ENCODE measurements around the gene IL22RA1. TPM values are rescaled to one million over a fixed set of nuclear protein-coding genes. Genes with fewer than 3 reads are reported as not detected.

Gene IL22RA1
- total and polyA plus RNA-seq, 10 of the 15 experiments (the other 5 are each of a cell fraction or from before 2014, with no cell fraction given) = not detected

GRCh38 chr1:24151175-24151533, 8.2 kb upstream of the IL22RA1 start:
- ATAC-seq (no peak), FAIRE-seq (no peak), DNase-seq (ENCODE audit: low read depth, low spot score) (no peak)
- ChIA-PET RAD21 (ENCODE audit: unreplicated experiment) (interaction anchor here (1.2 to 4.9 kb wide), 4 partner anchors 27 to 241 kb away, joined by 3 to 80 read pairs (median 18); no protein-coding TSS in a partner anchor), CTCF (interaction anchor here (1.2 to 10.4 kb wide), 12 partner anchors 21 to 537 kb away, joined by 3 to 134 read pairs (median 10); no protein-coding TSS in a partner anchor), POLR2A (no interaction called here), SMC1A (ENCODE audit: uncharacterized antibody, unreplicated experiment) (interaction anchor here (1.3 to 9.5 kb wide), 7 partner anchors 8 to 242 kb away, joined by 5 to 104 read pairs (median 12); no protein-coding TSS in a partner anchor)
- H3K4me3 ChIP-seq = no peak overlapping the region
- intact Hi-C loops (cut with micrococcal nuclease; ENCODE audit: unreplicated experiment) (loop anchor here (2.0 to 5.0 kb wide), 2 partner anchors 48 to 79 kb away; no protein-coding TSS in a partner anchor), in situ Hi-C loops (cut with MboI) (no loop called here)
- no peak overlapping the region for H3K9ac ChIP-seq (ENCODE audit: control insufficient read depth, insufficient read depth, low read length)
- no peak overlapping the region for H3K27ac ChIP-seq (ENCODE audit: control insufficient read depth, insufficient read depth)
- no peaks in the 10 kb centered on the region; the same call in 1 of the 2 replicates for H4K20me1 ChIP-seq (ENCODE audit: control insufficient read depth, insufficient read depth)
- no peaks in the 10 kb centered on the region for H3K79me2 ChIP-seq (ENCODE audit: control insufficient read depth, insufficient read depth, low read length)
- 12% methylated on average over 12 of the region's 12 CpGs for WGBS (ENCODE audit: insufficient coverage, insufficient replicate concordance, low lambda C conversion rate, missing lambda C conversion rate)
- peaks cover 3 to 4% of the 10 kb centered on the region in 2 experiments; a peak in 3 of 4 replicates for H3K27me3 ChIP-seq (replicated peaks in 1 of 2; ENCODE audit: control insufficient read depth in 2 of 2, insufficient read depth in 2 of 2, low read length in 1 of 2)
- peaks cover 11% of the 10 kb centered on the region for H3K4me1 ChIP-seq (ENCODE audit: control insufficient read depth, insufficient read depth, low read length)
- no TSS peak for BruUV-seq (replicated peaks)
- H3K4me2 ChIP-seq (ENCODE audit: control insufficient read depth, insufficient read depth) = no peak overlapping the region
- H3K36me3 ChIP-seq (ENCODE audit: control insufficient read depth in 2 of 2, insufficient read depth in 2 of 2, low read length in 1 of 2) = no peaks in the 10 kb centered on the region
- H3K9me3 ChIP-seq (replicated peaks; ENCODE audit: control insufficient read depth, insufficient read depth, low read length) = no peaks in the 10 kb centered on the region
- H2AFZ ChIP-seq (ENCODE audit: control insufficient read depth, low read depth, low read length) = no peak overlapping the region
- TF ChIP-seq HDGF (IDR thresholded peaks at IDR 0.05) (no peak), RB1 (IDR thresholded peaks at IDR 0.05; ENCODE audit: borderline replicate concordance) (no peak), HDAC6 (IDR thresholded peaks at IDR 0.05; ENCODE audit: unreplicated experiment) (no peak), MTA2 (IDR thresholded peaks at IDR 0.05; ENCODE audit: low read depth) (no peak), SMARCA5 (IDR thresholded peaks at IDR 0.05) (no peak), SMC3 (IDR thresholded peaks at IDR 0.05; ENCODE audit: borderline replicate concordance, low read length) (no peak), MXI1 (IDR thresholded peaks at IDR 0.05; ENCODE audit: low read depth, low read length) (no peak), PBX3 (IDR thresholded peaks at IDR 0.05; ENCODE audit: insufficient replicate concordance, low read depth, low read length) (no peak), MEF2B (IDR thresholded peaks at IDR 0.05; ENCODE audit: partially characterized antibody, poor library complexity, severe bottlenecking) (no peak), POLR2AphosphoS2 (IDR thresholded peaks at IDR 0.05; ENCODE audit: low read depth, low read length) (no peak), SREBF2 (IDR thresholded peaks at IDR 0.05; ENCODE audit: low read length) (no peak), SREBF1 (IDR thresholded peaks at IDR 0.05; ENCODE audit: low read length) (no peak), TBL1XR1 (IDR thresholded peaks at IDR 0.05; ENCODE audit: low read depth, low read length) (no peak)
- TF ChIP-seq, protein P1, sequence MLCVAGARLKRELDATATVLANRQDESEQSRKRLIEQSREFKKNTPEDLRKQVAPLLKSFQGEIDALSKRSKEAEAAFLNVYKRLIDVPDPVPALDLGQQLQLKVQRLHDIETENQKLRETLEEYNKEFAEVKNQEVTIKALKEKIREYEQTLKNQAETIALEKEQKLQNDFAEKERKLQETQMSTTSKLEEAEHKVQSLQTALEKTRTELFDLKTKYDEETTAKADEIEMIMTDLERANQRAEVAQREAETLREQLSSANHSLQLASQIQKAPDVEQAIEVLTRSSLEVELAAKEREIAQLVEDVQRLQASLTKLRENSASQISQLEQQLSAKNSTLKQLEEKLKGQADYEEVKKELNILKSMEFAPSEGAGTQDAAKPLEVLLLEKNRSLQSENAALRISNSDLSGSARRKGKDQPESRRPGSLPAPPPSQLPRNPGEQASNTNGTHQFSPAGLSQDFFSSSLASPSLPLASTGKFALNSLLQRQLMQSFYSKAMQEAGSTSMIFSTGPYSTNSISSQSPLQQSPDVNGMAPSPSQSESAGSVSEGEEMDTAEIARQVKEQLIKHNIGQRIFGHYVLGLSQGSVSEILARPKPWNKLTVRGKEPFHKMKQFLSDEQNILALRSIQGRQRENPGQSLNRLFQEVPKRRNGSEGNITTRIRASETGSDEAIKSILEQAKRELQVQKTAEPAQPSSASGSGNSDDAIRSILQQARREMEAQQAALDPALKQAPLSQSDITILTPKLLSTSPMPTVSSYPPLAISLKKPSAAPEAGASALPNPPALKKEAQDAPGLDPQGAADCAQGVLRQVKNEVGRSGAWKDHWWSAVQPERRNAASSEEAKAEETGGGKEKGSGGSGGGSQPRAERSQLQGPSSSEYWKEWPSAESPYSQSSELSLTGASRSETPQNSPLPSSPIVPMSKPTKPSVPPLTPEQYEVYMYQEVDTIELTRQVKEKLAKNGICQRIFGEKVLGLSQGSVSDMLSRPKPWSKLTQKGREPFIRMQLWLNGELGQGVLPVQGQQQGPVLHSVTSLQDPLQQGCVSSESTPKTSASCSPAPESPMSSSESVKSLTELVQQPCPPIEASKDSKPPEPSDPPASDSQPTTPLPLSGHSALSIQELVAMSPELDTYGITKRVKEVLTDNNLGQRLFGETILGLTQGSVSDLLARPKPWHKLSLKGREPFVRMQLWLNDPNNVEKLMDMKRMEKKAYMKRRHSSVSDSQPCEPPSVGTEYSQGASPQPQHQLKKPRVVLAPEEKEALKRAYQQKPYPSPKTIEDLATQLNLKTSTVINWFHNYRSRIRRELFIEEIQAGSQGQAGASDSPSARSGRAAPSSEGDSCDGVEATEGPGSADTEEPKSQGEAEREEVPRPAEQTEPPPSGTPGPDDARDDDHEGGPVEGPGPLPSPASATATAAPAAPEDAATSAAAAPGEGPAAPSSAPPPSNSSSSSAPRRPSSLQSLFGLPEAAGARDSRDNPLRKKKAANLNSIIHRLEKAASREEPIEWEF (IDR thresholded peaks at IDR 0.05; ENCODE audit: insufficient replicate concordance, low read depth, low read length) = no peak
